NOMO-1 treated with DMSO at 0.1 percent for 48 hours (cell line): ENCODE results near the gene GTF2E1.
"Not testable (repeated sequence)": the region's sequence is repeated elsewhere in the genome, so short reads cannot be mapped to it uniquely, and the experiment has no call there.

Source experiments
- DNase-seq: peaks from one replicate; lab custom pipeline; 2025; ENCODE audit not compliant: unreplicated experiment; lab: John Stamatoyannopoulos, UW

GTF2E1 gene

GRCh38 chr3:120753810-120754209, 11.3 kb downstream of the GTF2E1 start:
- DNase-seq = no peak

DNA sequence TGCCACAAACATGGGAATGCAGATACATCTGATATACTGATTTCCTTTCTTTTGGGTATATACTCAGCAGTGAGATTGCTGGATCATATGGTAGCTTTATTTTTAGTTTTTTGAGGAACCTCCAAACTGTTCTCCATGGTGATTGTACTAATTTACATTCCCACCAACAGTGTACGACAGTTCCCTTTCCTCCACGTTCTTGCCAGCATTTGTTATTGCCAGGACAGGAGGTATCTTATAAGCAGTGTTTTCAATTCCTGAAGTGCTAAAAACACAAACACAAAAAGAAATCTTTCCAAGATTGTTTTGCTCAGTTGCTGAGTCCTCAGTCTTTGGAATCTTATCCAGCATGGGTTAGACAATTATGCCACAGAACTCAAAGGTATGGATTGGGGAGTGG, 13.5 kb downstream of the GTF2E1 start:
- no peak for DNase-seq

DNA sequence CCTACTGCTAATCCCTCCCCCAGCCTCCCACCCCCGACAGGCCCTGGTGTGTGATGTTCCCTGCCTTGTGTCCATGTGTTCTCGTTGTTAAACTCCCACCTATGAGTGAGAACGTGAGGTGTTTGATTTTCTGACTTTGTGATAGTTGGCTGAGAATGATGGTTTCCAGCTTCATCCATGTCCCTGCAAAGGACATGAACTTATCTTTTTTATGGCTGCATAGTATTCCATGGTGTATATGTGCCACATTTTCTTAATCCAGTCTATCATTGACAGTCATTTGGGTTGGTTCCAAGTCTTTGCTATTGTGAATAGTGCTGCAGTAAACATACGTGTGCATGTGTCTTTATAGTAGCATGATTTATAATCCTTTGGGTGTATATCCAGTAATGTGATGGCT, 16.0 kb downstream of the GTF2E1 start:
- DNase-seq = not testable (repeated sequence)

DNA sequence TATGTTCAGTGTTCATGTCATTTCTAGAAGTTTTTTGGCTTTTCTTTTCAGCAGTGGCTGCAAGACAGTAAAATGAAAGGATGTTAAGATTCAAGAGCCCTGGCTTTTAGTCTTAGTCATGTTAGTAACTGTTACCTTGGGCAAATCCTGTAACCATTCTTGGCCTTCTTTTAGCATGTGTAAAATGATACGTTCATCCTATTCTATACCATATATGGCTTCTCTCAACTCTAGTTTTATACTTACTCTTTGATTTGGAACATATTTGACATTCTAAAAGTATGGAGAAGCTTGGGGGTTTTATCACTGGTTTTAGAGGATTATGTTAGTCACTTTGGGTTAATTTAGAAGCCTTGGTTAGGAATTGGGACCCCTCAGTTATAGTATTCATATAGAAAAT, 20.1 kb downstream of the GTF2E1 start:
- DNase-seq = no peak

- no peak for DNase-seq
These were observed 21.1 kb downstream of the GTF2E1 start for GRCh38 chr3:120763601-120764000.

DNA sequence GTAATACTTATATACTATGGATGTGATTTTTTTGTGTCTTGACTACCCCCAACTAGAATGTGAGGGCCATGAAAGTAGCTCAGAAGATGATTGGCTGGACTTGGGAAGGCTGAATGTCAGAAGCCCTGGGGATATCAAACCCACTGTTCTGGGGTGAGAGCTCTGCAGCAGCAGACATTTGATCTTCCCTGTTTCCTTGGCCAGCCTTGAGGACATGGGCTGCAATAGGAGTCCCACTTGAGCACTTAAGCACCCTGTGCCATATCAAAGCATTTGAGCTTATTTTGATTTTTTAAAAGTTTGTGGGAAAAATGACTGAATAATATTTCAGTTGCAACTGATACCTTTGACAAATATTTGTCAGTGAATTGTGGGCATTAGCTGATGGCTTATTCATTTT, 21.7 kb downstream of the GTF2E1 start:
- DNase-seq = no peak

DNA sequence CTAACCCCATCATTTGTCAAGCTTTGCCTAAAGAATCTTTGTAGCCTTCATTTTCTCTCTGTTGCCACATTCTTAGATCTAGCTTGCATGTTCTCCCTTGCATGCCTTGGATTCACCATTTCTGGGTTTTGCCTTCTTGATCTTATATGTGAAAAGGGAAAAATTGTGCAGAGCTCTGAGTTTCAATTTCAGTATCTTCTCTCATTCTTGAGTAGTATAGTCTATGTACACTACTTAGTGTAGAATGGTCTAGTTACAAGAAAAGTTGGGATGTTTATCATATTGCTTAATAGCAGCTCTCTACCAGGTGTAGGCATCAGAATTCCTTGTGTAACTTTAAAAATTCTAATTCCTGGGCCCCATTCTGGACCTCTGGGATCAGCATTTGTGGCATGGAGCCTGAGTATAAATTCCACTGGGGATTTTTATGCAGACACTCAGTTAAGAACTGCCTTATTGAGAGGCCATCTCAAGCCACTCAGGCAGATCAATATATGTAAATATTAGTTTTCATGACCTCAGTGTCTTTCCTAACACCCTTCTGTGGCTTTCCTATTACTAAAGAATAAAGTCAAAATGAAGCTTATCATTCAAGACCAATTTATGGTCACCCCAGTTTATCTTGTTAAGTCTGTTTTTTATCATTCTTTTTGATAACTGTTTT, 23.4 kb downstream of the GTF2E1 start:
- no peak for DNase-seq

DNA sequence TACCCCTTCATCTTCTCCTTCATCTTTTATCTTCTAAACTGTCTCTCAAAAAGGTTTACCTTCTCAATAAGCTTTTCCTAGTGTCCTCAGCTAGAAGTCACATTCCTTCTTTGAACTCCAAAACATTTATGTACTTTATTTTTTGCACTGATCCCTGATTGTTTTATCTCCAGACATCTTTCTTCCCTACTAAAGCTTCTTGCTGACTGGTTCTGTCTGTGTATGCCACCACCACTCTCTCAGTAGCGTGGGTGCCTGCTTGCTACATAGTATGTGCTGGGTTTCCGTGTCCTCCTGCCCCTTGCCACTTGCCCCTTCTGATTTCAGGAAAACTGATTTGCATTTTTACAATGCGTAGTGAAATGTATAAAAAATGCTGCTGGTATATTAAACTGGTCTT, 24.0 kb downstream of the GTF2E1 start:
- no peak for DNase-seq

- no peak for DNase-seq
These were observed 24.6 kb downstream of the GTF2E1 start for GRCh38 chr3:120767106-120767505.

- DNase-seq = no peak
These were observed 26.9 kb downstream of the GTF2E1 start for GRCh38 chr3:120769436-120769835.

DNA sequence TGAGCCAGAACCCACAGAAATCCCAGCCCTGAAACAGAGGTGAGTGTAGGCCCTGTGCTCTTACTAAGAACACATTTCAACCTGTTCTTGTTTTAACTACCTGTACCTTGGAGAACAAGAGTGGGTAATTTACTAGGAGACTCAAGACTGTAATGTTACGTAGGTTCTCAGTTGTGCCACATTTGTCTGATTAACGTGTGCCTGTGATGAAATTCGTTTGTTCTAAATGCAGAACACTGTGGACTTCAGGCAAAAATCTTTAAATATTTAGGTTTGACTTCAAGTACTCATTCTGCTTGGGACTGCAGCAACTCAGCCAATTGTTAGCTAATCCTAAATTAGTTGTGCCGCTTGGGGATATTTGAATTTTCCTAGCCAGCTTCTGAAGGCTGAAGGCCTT, 28.3 kb downstream of the GTF2E1 start:
- DNase-seq = no peak

DNA sequence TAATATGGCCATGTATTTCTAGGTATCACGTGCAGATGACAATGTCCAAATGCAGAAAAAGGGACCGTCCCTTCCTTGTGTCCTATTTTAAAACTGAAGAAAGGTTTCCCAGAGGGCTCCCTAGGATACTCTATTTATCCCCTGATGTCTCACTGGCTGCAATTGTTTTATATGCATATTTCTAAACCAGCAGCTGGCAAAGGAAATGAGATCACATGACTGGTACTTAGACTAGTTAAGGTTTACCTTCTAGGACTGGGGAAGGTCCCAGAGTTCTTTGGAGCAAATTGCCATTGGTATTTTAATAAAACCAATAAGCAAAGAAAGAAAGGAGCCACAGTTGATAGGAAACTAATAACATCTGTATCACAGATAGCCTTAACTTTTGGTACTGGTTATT, 29.5 kb downstream of the GTF2E1 start:
- no peak for DNase-seq

- no peak for DNase-seq
These were observed 31.4 kb downstream of the GTF2E1 start for GRCh38 chr3:120773932-120774331.

DNA sequence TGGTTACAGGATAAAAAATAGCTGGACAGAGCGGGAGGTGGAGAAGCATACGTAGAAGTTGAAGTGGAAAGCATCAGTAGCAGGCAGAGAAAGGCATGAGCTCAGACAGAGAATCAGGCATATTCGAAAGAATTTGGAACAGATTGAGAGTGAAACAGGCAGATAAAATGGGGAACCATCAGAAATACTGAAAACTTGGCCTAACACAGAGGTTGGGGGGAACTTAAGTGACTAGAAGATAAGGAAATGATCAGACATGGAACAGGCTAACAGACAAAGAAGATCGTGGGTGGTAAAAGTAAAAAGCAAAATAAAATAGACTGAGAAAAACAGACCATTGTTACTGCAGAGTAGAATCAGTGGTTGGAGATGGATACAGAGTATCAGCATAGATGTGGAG, 32.9 kb downstream of the GTF2E1 start:
- DNase-seq = no peak

- DNase-seq = no peak
These were observed 36.2 kb downstream of the GTF2E1 start for GRCh38 chr3:120778776-120779175.

DNA sequence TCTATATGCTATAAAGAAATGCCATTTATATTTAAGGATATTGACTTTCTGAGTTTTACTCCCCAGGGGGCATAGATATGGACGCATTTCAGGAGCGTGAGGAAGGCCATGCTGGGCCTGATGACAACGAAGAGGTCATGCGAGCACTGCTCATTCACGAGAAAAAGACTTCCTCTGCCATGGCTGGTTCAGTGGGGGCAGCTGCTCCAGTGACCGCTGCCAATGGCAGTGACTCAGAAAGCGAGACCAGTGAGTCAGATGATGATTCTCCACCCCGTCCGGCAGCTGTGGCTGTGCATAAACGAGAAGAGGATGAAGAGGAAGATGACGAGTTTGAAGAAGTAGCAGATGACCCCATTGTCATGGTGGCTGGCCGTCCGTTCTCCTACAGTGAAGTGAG, 38.4 kb downstream of the GTF2E1 start:
- peak; percentile 19 for DNase-seq

- DNase-seq = not testable (repeated sequence)
These were observed 43.3 kb downstream of the GTF2E1 start for GRCh38 chr3:120785832-120786231.

- DNase-seq = no peak
These were observed 48.5 kb downstream of the GTF2E1 start for GRCh38 chr3:120791010-120791409.

GRCh38 chr3:120791913-120792312, 49.4 kb downstream of the GTF2E1 start:
- DNase-seq = no peak

GRCh38 chr3:120793601-120794000, 51.1 kb downstream of the GTF2E1 start:
- no peak for DNase-seq

- peak; percentile 78 for DNase-seq
These were observed 52.6 kb downstream of the GTF2E1 start for GRCh38 chr3:120795017-120795648.

- DNase-seq = no peak
These were observed 53.4 kb downstream of the GTF2E1 start for GRCh38 chr3:120795959-120796358.

DNA sequence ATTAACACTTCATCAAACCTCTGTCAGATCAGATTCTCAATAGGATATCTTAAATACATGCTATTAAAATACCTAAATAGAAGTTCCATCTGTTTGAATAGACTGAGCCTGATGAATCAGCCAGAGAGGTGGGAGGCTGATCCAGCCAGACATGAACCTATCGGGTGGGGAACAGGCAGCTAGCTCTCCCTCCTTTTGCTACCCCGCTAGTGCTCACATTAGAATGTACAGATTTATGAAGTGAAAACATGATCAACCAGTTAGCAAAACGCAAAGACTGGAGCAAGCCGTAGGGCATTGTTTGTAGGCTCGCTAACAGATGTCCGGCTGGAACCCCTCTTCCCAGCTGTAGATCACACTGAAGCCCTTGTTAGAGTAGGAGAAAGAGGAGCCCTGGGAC, 54.4 kb downstream of the GTF2E1 start:
- DNase-seq = no peak
